ENCODE measurements around the gene MACROD1. TPM values are rescaled to one million over a fixed set of nuclear protein-coding genes. Genes with fewer than 3 reads are reported as not detected.

The MACROD1 gene
- total and polyA plus RNA-seq, 2 of the 13 experiments (the other 11 are each of a cell fraction or from before 2014, with no cell fraction given), result 23.1 to 34.5 TPM

GRCh38 chr11:64022125-64022784 is 143.7 kb downstream of the MACROD1 start:
- TF ChIP-seq ZBTB7B (CRISPR knock-in tag; IDR thresholded peaks at IDR 0.05), result peak; percentile 58; the same call in 1 of the 2 replicates
- no peak for TF ChIP-seq SNAPC5 (CRISPR knock-in tag; IDR thresholded peaks at IDR 0.05; ENCODE audit: borderline replicate concordance)
- TF ChIP-seq RARA (CRISPR knock-in tag; IDR thresholded peaks at IDR 0.05), result 0 out of 2 replicates have a peak, but pooled peaks have one; percentile 24
- no peak for TF ChIP-seq JUND (CRISPR knock-in tag; IDR thresholded peaks at IDR 0.05)
- 0 out of 2 replicates have a peak, but pooled peaks have one; percentile 42 for TF ChIP-seq HNRNPL (IDR thresholded peaks at IDR 0.05; ENCODE audit: low read depth, low read length)
- no peak for TF ChIP-seq SOX6 (IDR thresholded peaks at IDR 0.05)
- no peak for TF ChIP-seq SOX6 (CRISPR knock-in tag; IDR thresholded peaks at IDR 0.05)
- no peak for TF ChIP-seq SIN3B (IDR thresholded peaks at IDR 0.05; ENCODE audit: low read length)
- TF ChIP-seq ZFP36 (IDR thresholded peaks at IDR 0.05; ENCODE audit: borderline replicate concordance, low read depth, low read length, partially characterized antibody), result no peak
- TF ChIP-seq PATZ1 (CRISPR knock-in tag; IDR thresholded peaks at IDR 0.05), result 0 out of 2 replicates have a peak, but pooled peaks have one; percentile 32
- peak; percentile 70 for TF ChIP-seq ZNF263 (CRISPR knock-in tag; IDR thresholded peaks at IDR 0.05)
- TF ChIP-seq BCL6 (CRISPR knock-in tag; IDR thresholded peaks at IDR 0.05), result 0 out of 2 replicates have a peak, but pooled peaks have one; percentile 28
- TF ChIP-seq PITX1 (CRISPR knock-in tag; IDR thresholded peaks at IDR 0.05), result no peak
- TF ChIP-seq PAXIP1 (CRISPR knock-in tag; conservative IDR thresholded peaks at IDR 0.05), result 0 out of 2 replicates have a peak, but pooled peaks have one; percentile 22
- 27% methylated on average over 12 of the region's 14 CpGs for WGBS (ENCODE audit: low lambda C conversion rate)
- POLR2A ChIA-PET, result interaction anchor here (0.7 to 1.3 kb wide), 3 partner anchors 11 to 211 kb away, joined by 3 to 5 read pairs (median 3); no protein-coding TSS in a partner anchor
- BruUV-seq (replicated peaks), result no TSS peak
- peak; percentile 17 for ATAC-seq
- in situ Hi-C loops (cut with HindIII; ENCODE audit: extremely low pct_ligation_motif_present, low pct_unique_long_range_greater_than_20kb), result no loop called here
- Histone ChIP-seq H3K4me3 (replicated peaks in 1 of 3; ENCODE audit: insufficient read depth in 1 of 3, low read depth in 2 of 3, low read length in 3 of 3) (no peak overlapping the region; a peak in 1 of 6 replicates), H3K36me3 (replicated peaks in 1 of 2; ENCODE audit: control insufficient read depth in 1 of 2, insufficient read depth in 2 of 2, low read length in 2 of 2) (no peaks in the 10 kb centered on the region), H3K27me3 (ENCODE audit: control insufficient read depth in 1 of 2, insufficient read depth in 2 of 2, low read length in 2 of 2) (peaks cover 0 to 2% of the 10 kb centered on the region in 2 experiments; a peak in 1 of 5 replicates), H3K9me3 (ENCODE audit: low read length) (no peaks in the 10 kb centered on the region), H3K9ac (ENCODE audit: insufficient read depth, low read depth, low read length) (no peak overlapping the region), H3K79me2 (ENCODE audit: insufficient read depth, low read length) (no peaks in the 10 kb centered on the region), H4K20me1 (ENCODE audit: insufficient read depth, low read length) (peaks cover 13% of the 10 kb centered on the region; the same call in 1 of the 2 replicates), H3K4me1 (ENCODE audit: insufficient read depth, low read length) (peaks cover 15% of the 10 kb centered on the region), H3K4me2 (ENCODE audit: low read depth, low read length) (peak overlapping the region; percentile 23; the same call in 1 of the 2 replicates), H2AFZ (ENCODE audit: low read length) (no peak overlapping the region), H3K27ac (ENCODE audit: extremely low read length, insufficient read depth, low read length) (no peak overlapping the region)
- intact Hi-C loops (cut with micrococcal nuclease; ENCODE audit: unreplicated experiment), result no loop called here
- no peak for DNase-seq (ENCODE audit: low spot score)
- no peak for FAIRE-seq
- CTCF ChIA-PET (ENCODE audit: low intra/inter-chr PET ratio, low total read pairs), result no interaction called here

Data from HepG2 (cell line).